Kidney (tissue), 14 donors: Measurements from ENCODE around the gene ARID3A. TPM values are rescaled to one million over a fixed set of nuclear protein-coding genes. Genes with fewer than 3 reads are reported as not detected.
A peak's percentile ranks its signal among the peaks of the same experiment; 100 is the strongest.

Source experiments
- DNase-seq, 5 donors: peaks; one replicate each; pipeline ENCODE4 v3.0.0-alpha.2; 2013 to 2020
- FAIRE-seq: peaks from 2 replicates; lab custom pipeline; 2012; peaks lifted over from hg19 to GRCh38; lab: Jason Lieb, UNC
- H3K27ac ChIP-seq, 2 donors: one replicate each; pipeline ENCODE4 v1.7.0; 2013; ENCODE audit warnings: low read depth in 2 of 2, low read length in 2 of 2, inconsistent platforms in 1 of 2
- H3K27me3 ChIP-seq: one replicate; pipeline ENCODE4 v1.7.1; 2013; ENCODE audit warnings: low read length, inconsistent platforms; ENCODE audit not compliant: control insufficient read depth, insufficient read depth
- H3K36me3 ChIP-seq, 3 donors: one replicate each; pipeline versions ENCODE4 v1.7.0 to v1.7.1; 2013; ENCODE audit warnings: low read length in 3 of 3, control low read depth in 1 of 3, inconsistent platforms in 1 of 3; ENCODE audit not compliant: insufficient read depth in 3 of 3, control insufficient read depth in 2 of 3
- H3K4me1 ChIP-seq, 3 donors: one replicate each; pipeline versions ENCODE4 v1.7.0 to v1.7.1; 2013; ENCODE audit warnings: low read length in 3 of 3, inconsistent platforms in 1 of 3, low read depth in 1 of 3; ENCODE audit not compliant: control insufficient read depth in 2 of 3, insufficient read depth in 2 of 3
- H3K4me3 ChIP-seq, 3 donors: one replicate each; pipeline versions ENCODE4 v1.7.0 to v1.8.1; 2013; ENCODE audit warnings: low read length in 3 of 3, control low read depth in 1 of 3, inconsistent platforms in 1 of 3
- H3K9ac ChIP-seq, 3 donors: one replicate each; pipeline versions ENCODE4 v1.7.0 to v1.7.1; 2013; ENCODE audit warnings: low read length in 3 of 3, control low read depth in 1 of 3, inconsistent platforms in 1 of 3
- H3K9me3 ChIP-seq, 3 donors: one replicate each; pipeline versions ENCODE4 v1.7.0 to v1.7.1; 2013; ENCODE audit warnings: low read length in 3 of 3, control low read depth in 1 of 3, inconsistent platforms in 1 of 3; ENCODE audit not compliant: control insufficient read depth in 2 of 3, insufficient read depth in 1 of 3
- CTCF ChIP-seq: IDR thresholded peaks from 3 replicates; pipeline ENCODE4 v1.5.1; 2012; ENCODE audit warnings: mild to moderate bottlenecking, moderate library complexity, borderline replicate concordance; ENCODE audit not compliant: insufficient read depth; ENCODE audit errors: extremely low read depth
- intact Hi-C: fragments of 100-400 bp; cut with DNase I; formaldehyde crosslinking; loops from one replicate; pipeline ENCODE4 v1.11.1; 2022
- polyA plus RNA-seq: library from polyadenylated mRNA; stranded (reverse); fragments of 350-450 nt; fragmentation: Illumina TruSeq; extraction: RNeasy Lipid Tissue Mini Kit (QIAGEN cat#74804); gene quantifications from one replicate; pipeline ENCODE4 v1.2.3, GENCODE V29; 2014; ENCODE audit warnings: low read depth, low replicate concordance; ENCODE audit not compliant: insufficient read depth
- total RNA-seq: library from RNA; stranded (reverse); fragmentation: NEBNext Ultra II Directional; extraction: Animal tissue kit (Norgen Biotek cat#: 25700); gene quantifications from one replicate; pipeline ENCODE4 v1.2.1, GENCODE V29; 2021
- donor health status: control.
- donor health status: control.
- donor health status: control.
- donor health status: control.
- donor health status: control.
- donor health status: DM: yes; HTN: yes; CAD: no.
- donor health status: Normal renal cell carcinoma (clear cell type).

The ARID3A gene
- total and polyA plus RNA-seq, 2 donors from 2014 or later = 5.6 to 16.9 TPM

DNA sequence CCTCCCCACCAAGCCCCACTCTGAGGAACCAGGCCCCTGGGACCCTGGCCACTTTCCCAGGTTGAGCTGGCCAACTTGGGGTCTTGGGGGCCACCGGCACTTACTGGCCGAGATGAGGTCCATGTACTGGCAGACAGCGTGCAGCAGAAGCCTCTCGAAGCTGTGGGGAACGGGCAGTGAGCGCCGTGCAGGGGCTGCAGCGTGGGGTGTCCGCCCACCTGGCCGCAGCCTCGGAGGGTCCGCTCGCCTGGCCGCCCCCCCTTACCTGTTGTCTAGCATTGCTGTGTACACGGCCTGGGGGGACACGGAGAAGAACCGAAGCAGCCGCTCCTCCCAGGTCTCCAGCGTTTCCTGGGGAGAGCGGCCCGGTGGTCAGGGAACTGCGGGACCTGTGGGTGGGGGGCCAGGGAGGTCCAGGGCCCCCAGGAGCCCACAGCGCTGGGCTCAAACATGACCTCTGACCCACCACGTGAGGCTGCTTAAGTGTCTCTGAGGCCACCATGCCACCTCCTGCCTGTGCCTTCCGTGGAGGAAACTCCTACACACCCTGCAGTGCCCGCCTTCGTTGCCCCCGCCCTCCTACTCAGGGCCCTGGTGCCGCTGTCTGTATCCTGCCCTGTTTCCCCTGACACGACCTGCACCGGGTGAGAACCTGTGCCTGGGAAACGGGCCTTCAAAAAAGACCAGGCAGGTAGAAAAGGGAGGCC lies 26.3 kb upstream of the ARID3A start:
- Histone ChIP-seq H3K4me3 (no peak overlapping the region), H3K27ac (no peak overlapping the region), H3K27me3 (no peaks in the 10 kb centered on the region), H3K4me1 (no peaks in the 10 kb centered on the region), H3K9me3 (no peaks in the 10 kb centered on the region), H3K9ac (no peak overlapping the region), H3K36me3 (no peaks in the 10 kb centered on the region)
- FAIRE-seq (no peak), DNase-seq (peak in 1 of 5 donors; percentile 59)
- no peak for TF ChIP-seq CTCF
- intact Hi-C loops = no loop called here

DNA sequence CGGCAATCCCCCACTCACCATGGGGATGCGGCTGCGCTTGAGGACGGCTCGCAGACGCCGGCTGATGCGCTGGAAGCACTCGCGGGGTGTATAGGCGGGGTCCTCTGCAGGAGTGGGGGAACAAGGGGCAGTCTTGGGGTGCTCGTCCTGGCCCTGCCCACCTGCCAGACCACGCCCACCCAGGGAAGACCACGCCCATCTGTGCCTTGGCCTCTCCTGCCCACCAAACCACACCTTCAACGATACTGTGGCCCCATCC lies 25.9 kb upstream of the ARID3A start:
- Histone ChIP-seq H3K27ac (no peak overlapping the region), H3K9me3 (no peaks in the 10 kb centered on the region), H3K4me1 (no peaks in the 10 kb centered on the region), H3K4me3 (no peak overlapping the region), H3K9ac (no peak overlapping the region), H3K36me3 (no peaks in the 10 kb centered on the region), H3K27me3 (no peaks in the 10 kb centered on the region)
- intact Hi-C loops = no loop called here
- FAIRE-seq (no peak), DNase-seq (no peak)
- TF ChIP-seq CTCF = no peak

- H3K9me3 ChIP-seq = no peaks in the 10 kb centered on the region
- DNase-seq = peak in 2 of 5 donors; percentile 13 to 74
- H3K4me3 ChIP-seq = no peak overlapping the region
- no peaks in the 10 kb centered on the region for H3K36me3 ChIP-seq
- no peaks in the 10 kb centered on the region for H3K4me1 ChIP-seq
- H3K9ac ChIP-seq = no peak overlapping the region
- no peak overlapping the region for H3K27ac ChIP-seq
- FAIRE-seq = no peak
- no peaks in the 10 kb centered on the region for H3K27me3 ChIP-seq
- no peak for TF ChIP-seq CTCF
- intact Hi-C loops = no loop called here
Measured at GRCh38 chr19:900302-901111, 25.3 kb upstream of the ARID3A start.
